H9 (cell line): ENCODE data around the gene C3orf22. TPM values are rescaled to one million over a fixed set of nuclear protein-coding genes. Genes with fewer than 3 reads are reported as not detected.

ENCODE experiments used
- DNase-seq: peaks from one replicate; pipeline ENCODE4 v3.0.0-alpha.2; 2017
- H2AFZ ChIP-seq: one replicate; pipeline ENCODE4 v1.6.1; 2013; ENCODE audit warnings: mild to moderate bottlenecking, low read length, control low read depth, moderate library complexity
- H2AK5ac ChIP-seq: 2 replicates; pipeline ENCODE4 v1.6.1; 2013; ENCODE audit warnings: low read length, control low read depth, mixed read lengths; ENCODE audit not compliant: insufficient read length
- H2BK120ac ChIP-seq: one replicate; pipeline ENCODE4 v1.6.1; 2013; ENCODE audit warnings: low read depth, mild to moderate bottlenecking, low read length, control low read depth, inconsistent platforms; ENCODE audit not compliant: poor library complexity, severe bottlenecking
- H2BK12ac ChIP-seq: 2 replicates; pipeline ENCODE4 v1.6.1; 2013; ENCODE audit warnings: low read length, control low read depth, mixed read lengths, low read depth; ENCODE audit not compliant: insufficient read length
- H2BK15ac ChIP-seq: 2 replicates; pipeline ENCODE4 v1.6.1; 2013; ENCODE audit warnings: low read depth, low read length, control low read depth
- H2BK20ac ChIP-seq: one replicate; pipeline ENCODE4 v1.6.1; 2013; ENCODE audit warnings: low read depth, mild to moderate bottlenecking, low read length, control low read depth, inconsistent platforms; ENCODE audit not compliant: poor library complexity, severe bottlenecking
- H2BK5ac ChIP-seq: 2 replicates; pipeline ENCODE4 v1.6.1; 2013; ENCODE audit warnings: low read length, control low read depth, mixed read lengths; ENCODE audit not compliant: insufficient read length
- H3K14ac ChIP-seq: 2 replicates; pipeline ENCODE4 v1.6.1; 2013; ENCODE audit warnings: low read length, control low read depth; ENCODE audit not compliant: insufficient read depth
- H3K18ac ChIP-seq: 2 replicates; pipeline ENCODE4 v1.6.1; 2013; ENCODE audit warnings: low read depth, mild to moderate bottlenecking, mixed read lengths, low read length, control low read depth; ENCODE audit not compliant: insufficient read length
- H3K23ac ChIP-seq: 2 replicates; pipeline ENCODE4 v1.6.1; 2013; ENCODE audit warnings: low read length, control low read depth, mixed read lengths, low read depth; ENCODE audit not compliant: insufficient read length
- H3K23me2 ChIP-seq: 2 replicates; pipeline ENCODE4 v1.6.1; 2013; ENCODE audit warnings: low read depth, mild to moderate bottlenecking, mixed read lengths, low read length, control low read depth; ENCODE audit not compliant: insufficient read length, poor library complexity, severe bottlenecking
- H3K27ac ChIP-seq: 2 replicates; pipeline ENCODE4 v1.5.1; 2013; ENCODE audit warnings: low read length, control low read depth, mixed read lengths, low read depth; ENCODE audit not compliant: insufficient read length
- H3K27me3 ChIP-seq: 2 replicates; pipeline ENCODE4 v1.6.1; 2013; ENCODE audit warnings: low read length, control low read depth, inconsistent platforms; ENCODE audit not compliant: insufficient read depth
- H3K4ac ChIP-seq: 2 replicates; pipeline ENCODE4 v1.6.1; 2013; ENCODE audit warnings: low read depth, mild to moderate bottlenecking, control low read depth, inconsistent platforms, low read length, moderate library complexity
- H3K4me1 ChIP-seq: 2 replicates; pipeline ENCODE4 v1.6.1; 2013; ENCODE audit warnings: low read length, control low read depth, inconsistent platforms; ENCODE audit not compliant: insufficient read depth
- H3K4me2 ChIP-seq: 2 replicates; pipeline ENCODE4 v1.6.1; 2013; ENCODE audit warnings: low read length, control low read depth, mixed read lengths; ENCODE audit not compliant: insufficient read length, insufficient read depth
- H3K56ac ChIP-seq: 2 replicates; pipeline ENCODE4 v1.6.1; 2013; ENCODE audit warnings: low read depth, mild to moderate bottlenecking, mixed read lengths, low read length, control low read depth; ENCODE audit not compliant: insufficient read length
- H3K79me1 ChIP-seq: 2 replicates; pipeline ENCODE4 v1.6.1; 2013; ENCODE audit warnings: low read depth, mild to moderate bottlenecking, moderate library complexity, low read length, control low read depth, inconsistent platforms; ENCODE audit not compliant: insufficient read depth, poor library complexity, severe bottlenecking
- H3K79me2 ChIP-seq: 2 replicates; pipeline ENCODE4 v1.6.1; 2013; ENCODE audit warnings: low read length, control low read depth, inconsistent platforms; ENCODE audit not compliant: insufficient read depth
- H3K9ac ChIP-seq: 2 replicates; pipeline ENCODE4 v1.6.1; 2013; ENCODE audit warnings: low read length, control low read depth, mixed read lengths; ENCODE audit not compliant: insufficient read length; ENCODE audit errors: extremely low read depth
- H3K9me3 ChIP-seq: one replicate; pipeline ENCODE4 v1.6.1; 2013; ENCODE audit warnings: low read depth, low read length, inconsistent platforms; ENCODE audit not compliant: control insufficient read depth
- H3T11ph ChIP-seq: one replicate; pipeline ENCODE4 v1.6.1; 2013; ENCODE audit warnings: mild to moderate bottlenecking, low read length, control low read depth, inconsistent platforms
- H4K20me1 ChIP-seq: one replicate; pipeline ENCODE4 v1.6.1; 2013; ENCODE audit not compliant: control insufficient read depth, insufficient read length, insufficient read depth
- H4K5ac ChIP-seq: 2 replicates; pipeline ENCODE4 v1.6.1; 2013; ENCODE audit warnings: low read depth, mild to moderate bottlenecking, mixed read lengths, low read length, control low read depth; ENCODE audit not compliant: insufficient read length
- H4K8ac ChIP-seq: replicated peaks from 2 replicates; pipeline ENCODE4 v1.6.1; 2013; ENCODE audit warnings: low read length, control low read depth, mixed read lengths, low read depth; ENCODE audit not compliant: insufficient read length
- H4K91ac ChIP-seq: 2 replicates; pipeline ENCODE4 v1.6.1; 2013; ENCODE audit warnings: low read depth, mild to moderate bottlenecking, moderate library complexity, mixed read lengths, low read length, control low read depth; ENCODE audit not compliant: insufficient read length
- H3K27ac Mint-ChIP-seq, 3 experiments: 2 replicates in 2 of 3; 3 replicates in 1 of 3; pipeline ENCODE4 v1.8.0; 2020 to 2021; ENCODE audit warnings: mixed read lengths in 3 of 3, mild to moderate bottlenecking in 1 of 3, moderate library complexity in 1 of 3
- H3K27me3 Mint-ChIP-seq: 2 replicates; pipeline ENCODE4 v1.8.0; 2021; ENCODE audit warnings: low read depth, mild to moderate bottlenecking, moderate library complexity, mixed read lengths
- H3K36me3 Mint-ChIP-seq, 3 experiments: 2 replicates in 2 of 3; 3 replicates in 1 of 3; pipeline ENCODE4 v1.8.0; 2020 to 2021; ENCODE audit warnings: low read depth in 3 of 3, mixed read lengths in 3 of 3; ENCODE audit not compliant: insufficient read depth in 1 of 3
- H3K4me1 Mint-ChIP-seq, 2 experiments: 2 replicates each; pipeline ENCODE4 v1.8.0; 2020; ENCODE audit warnings: mixed read lengths in 2 of 2
- H3K4me3 Mint-ChIP-seq, 2 experiments: 2 replicates in 1 of 2; 3 replicates in 1 of 2; pipeline ENCODE4 v1.8.0; 2020 to 2021; ENCODE audit warnings: mild to moderate bottlenecking in 2 of 2, mixed read lengths in 2 of 2, moderate library complexity in 1 of 2
- H3K9me3 Mint-ChIP-seq, 2 experiments: 2 replicates in 1 of 2; 3 replicates in 1 of 2; pipeline ENCODE4 v1.8.0; 2020; ENCODE audit warnings: mild to moderate bottlenecking in 2 of 2, mixed read lengths in 2 of 2, moderate library complexity in 1 of 2
- WGBS: extraction: QIAGEN DNeasy Blood & Tissue Kit; methylation state at CpG from one replicate; pipeline ENCODE4 v1.1.7; 2013; ENCODE audit warnings: missing lambda C conversion rate, low lambda C conversion rate, mixed read lengths; ENCODE audit not compliant: insufficient read length; ENCODE audit errors: extremely low coverage; 5-methylcytosine and 5-hydroxymethylcytosine counted together
- total RNA-seq: library from RNA; stranded (reverse); gene quantifications from 2 replicates; pipeline ENCODE4 v1.2.1, GENCODE V29; 2021
- TF ChIP-seq, protein P1 (sequence below): fragments of 200-600 bp; sonication (generic); conservative IDR thresholded peaks from 3 replicates; pipeline ENCODE4 v1.8.0; 2021; ENCODE audit warnings: antibody characterized with exemption, mild to moderate bottlenecking

Gene C3orf22
- total RNA-seq, 1 experiment from 2014 or later, result not detected

DNA sequence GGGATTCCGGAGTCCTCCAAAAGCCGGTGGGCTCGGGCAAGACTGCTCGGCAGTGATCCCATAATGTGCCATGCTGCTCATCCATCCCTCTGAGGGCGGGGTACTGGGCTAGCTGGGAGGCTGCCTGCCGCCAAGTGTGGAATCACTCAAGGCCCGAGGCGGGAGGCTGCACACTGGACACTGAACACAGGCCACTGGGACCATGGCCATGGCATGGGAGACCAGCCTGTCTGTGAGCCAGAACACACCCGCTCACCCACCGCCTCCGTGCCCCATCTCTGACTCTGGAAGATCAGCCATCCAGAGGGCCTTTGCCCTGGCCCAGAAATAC lies 1.4 kb downstream of the C3orf22 start:
- WGBS, result no CpG with 5 or more reads among the region's 11 CpGs
- Histone ChIP-seq H3K18ac (no peak overlapping the region), H3K23ac (no peak overlapping the region), H2BK15ac (no peak overlapping the region), H2BK20ac (no peak overlapping the region), H3K4ac (no peak overlapping the region), H3K79me2 (no peaks in the 10 kb centered on the region), H3K79me1 (no peaks in the 10 kb centered on the region), H2BK12ac (no peak overlapping the region), H4K5ac (no peak overlapping the region), H4K20me1 (no peaks in the 10 kb centered on the region), H3T11ph (no peak overlapping the region), H2BK5ac (no peak overlapping the region), H2AFZ (no peak overlapping the region), H3K23me2 (no peaks in the 10 kb centered on the region), H3K27me3 (no peaks in the 10 kb centered on the region), H3K56ac (no peak overlapping the region), H3K27ac (no peak overlapping the region), H3K4me1 (no peaks in the 10 kb centered on the region), H3K14ac (no peak overlapping the region), H3K9me3 (no peaks in the 10 kb centered on the region), H2BK120ac (no peak overlapping the region), H4K8ac (no peak overlapping the region), H3K9ac (no peak overlapping the region), H4K91ac (no peak overlapping the region), H2AK5ac (no peak overlapping the region), H3K4me2 (no peak overlapping the region)
- H3K9me3 Mint-ChIP-seq, result no peaks in the 10 kb centered on the region
- TF ChIP-seq, protein P1, sequence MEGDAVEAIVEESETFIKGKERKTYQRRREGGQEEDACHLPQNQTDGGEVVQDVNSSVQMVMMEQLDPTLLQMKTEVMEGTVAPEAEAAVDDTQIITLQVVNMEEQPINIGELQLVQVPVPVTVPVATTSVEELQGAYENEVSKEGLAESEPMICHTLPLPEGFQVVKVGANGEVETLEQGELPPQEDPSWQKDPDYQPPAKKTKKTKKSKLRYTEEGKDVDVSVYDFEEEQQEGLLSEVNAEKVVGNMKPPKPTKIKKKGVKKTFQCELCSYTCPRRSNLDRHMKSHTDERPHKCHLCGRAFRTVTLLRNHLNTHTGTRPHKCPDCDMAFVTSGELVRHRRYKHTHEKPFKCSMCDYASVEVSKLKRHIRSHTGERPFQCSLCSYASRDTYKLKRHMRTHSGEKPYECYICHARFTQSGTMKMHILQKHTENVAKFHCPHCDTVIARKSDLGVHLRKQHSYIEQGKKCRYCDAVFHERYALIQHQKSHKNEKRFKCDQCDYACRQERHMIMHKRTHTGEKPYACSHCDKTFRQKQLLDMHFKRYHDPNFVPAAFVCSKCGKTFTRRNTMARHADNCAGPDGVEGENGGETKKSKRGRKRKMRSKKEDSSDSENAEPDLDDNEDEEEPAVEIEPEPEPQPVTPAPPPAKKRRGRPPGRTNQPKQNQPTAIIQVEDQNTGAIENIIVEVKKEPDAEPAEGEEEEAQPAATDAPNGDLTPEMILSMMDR, result no peak
- H3K4me1 Mint-ChIP-seq, result peaks cover 4 to 5% of the 10 kb centered on the region in 2 experiments; a peak in 2 of 4 replicates
- H3K36me3 Mint-ChIP-seq, result no peaks in the 10 kb centered on the region
- H3K27ac Mint-ChIP-seq, result no peak overlapping the region
- no peak overlapping the region for H3K4me3 Mint-ChIP-seq
- no peaks in the 10 kb centered on the region; the same call in none of the 2 replicates for H3K27me3 Mint-ChIP-seq
- peak; percentile 22 for DNase-seq
